ENCODE results near the gene ROBO1. TPM values are rescaled to one million over a fixed set of nuclear protein-coding genes. Genes with fewer than 3 reads are reported as not detected.

The ROBO1 gene
- total RNA-seq, 1 experiment from 2014 or later = 32.2 TPM

GRCh38 chr3:79268422-79268821 is 499.4 kb downstream of the ROBO1 start:
- POLR2A ChIA-PET = no interaction called here
- BruUV-seq (replicated peaks) = no TSS peak

GRCh38 chr3:79264892-79265291 is 502.9 kb downstream of the ROBO1 start:
- Mint-ChIP-seq H3K4me3 (ENCODE audit: unreplicated experiment) (no peak overlapping the region), H3K36me3 (ENCODE audit: insufficient read depth, unreplicated experiment) (no peaks in the 10 kb centered on the region), H3K9me3 (ENCODE audit: unreplicated experiment) (no peaks in the 10 kb centered on the region), H3K4me1 (ENCODE audit: insufficient read depth, unreplicated experiment) (no peaks in the 10 kb centered on the region), H3K27me3 (ENCODE audit: insufficient read depth, unreplicated experiment) (peaks cover 65% of the 10 kb centered on the region), H3K27ac (ENCODE audit: low read depth, unreplicated experiment) (no peak overlapping the region)
- ChIA-PET POLR2A (no interaction called here), CTCF (no interaction called here)
- no TSS peak for BruUV-seq (replicated peaks)
- TF ChIP-seq CTCF (IDR thresholded peaks at IDR 0.05; ENCODE audit: unreplicated experiment) = no peak
- DNase-seq (ENCODE audit: unreplicated experiment) = no peak
- intact Hi-C loops (cut with micrococcal nuclease) = no loop called here

More at GRCh38 chr3:79268422-79268821, 499.4 kb downstream of the ROBO1 start:
- peaks cover 4% of the 10 kb centered on the region for H3K9me3 Mint-ChIP-seq (ENCODE audit: unreplicated experiment)
- peaks cover 64% of the 10 kb centered on the region for H3K27me3 Mint-ChIP-seq (ENCODE audit: insufficient read depth, unreplicated experiment)
- intact Hi-C loops (cut with micrococcal nuclease) = no loop called here
- DNase-seq (ENCODE audit: unreplicated experiment) = no peak
- CTCF ChIA-PET = no interaction called here
- H3K4me1 Mint-ChIP-seq (ENCODE audit: insufficient read depth, unreplicated experiment) = no peaks in the 10 kb centered on the region
- no peaks in the 10 kb centered on the region for H3K36me3 Mint-ChIP-seq (ENCODE audit: insufficient read depth, unreplicated experiment)
- H3K4me3 Mint-ChIP-seq (ENCODE audit: unreplicated experiment) = no peak overlapping the region
- no peak for TF ChIP-seq CTCF (IDR thresholded peaks at IDR 0.05; ENCODE audit: unreplicated experiment)
- H3K27ac Mint-ChIP-seq (ENCODE audit: low read depth, unreplicated experiment) = no peak overlapping the region

- Mint-ChIP-seq H3K4me1 (ENCODE audit: insufficient read depth, unreplicated experiment) (no peaks in the 10 kb centered on the region), H3K27ac (ENCODE audit: low read depth, unreplicated experiment) (no peak overlapping the region), H3K36me3 (ENCODE audit: insufficient read depth, unreplicated experiment) (no peaks in the 10 kb centered on the region), H3K27me3 (ENCODE audit: insufficient read depth, unreplicated experiment) (peaks cover 62% of the 10 kb centered on the region), H3K4me3 (ENCODE audit: unreplicated experiment) (no peak overlapping the region), H3K9me3 (ENCODE audit: unreplicated experiment) (no peaks in the 10 kb centered on the region)
- CTCF ChIA-PET = interaction anchor here (0.5 kb wide), 1 partner anchor 176 kb away, joined by 3 read pairs; no protein-coding TSS in a partner anchor
- POLR2A ChIA-PET = no interaction called here
- no peak for TF ChIP-seq CTCF (IDR thresholded peaks at IDR 0.05; ENCODE audit: unreplicated experiment)
- DNase-seq (ENCODE audit: unreplicated experiment) = no peak
- intact Hi-C loops (cut with micrococcal nuclease) = no loop called here
- BruUV-seq (replicated peaks) = no TSS peak
Observed at GRCh38 chr3:79263423-79263822, 504.4 kb downstream of the ROBO1 start.

GRCh38 chr3:79258479-79258878 is 509.3 kb downstream of the ROBO1 start:
- TF ChIP-seq CTCF (IDR thresholded peaks at IDR 0.05; ENCODE audit: unreplicated experiment) = no peak
- BruUV-seq (replicated peaks) = no TSS peak
- H3K36me3 Mint-ChIP-seq (ENCODE audit: insufficient read depth, unreplicated experiment) = no peaks in the 10 kb centered on the region
- CTCF ChIA-PET = no interaction called here
- DNase-seq (ENCODE audit: unreplicated experiment) = no peak
- H3K4me1 Mint-ChIP-seq (ENCODE audit: insufficient read depth, unreplicated experiment) = no peaks in the 10 kb centered on the region
- intact Hi-C loops (cut with micrococcal nuclease) = no loop called here
- H3K27ac Mint-ChIP-seq (ENCODE audit: low read depth, unreplicated experiment) = no peak overlapping the region
- no peak overlapping the region for H3K4me3 Mint-ChIP-seq (ENCODE audit: unreplicated experiment)
- POLR2A ChIA-PET = no interaction called here
- H3K9me3 Mint-ChIP-seq (ENCODE audit: unreplicated experiment) = no peaks in the 10 kb centered on the region
- H3K27me3 Mint-ChIP-seq (ENCODE audit: insufficient read depth, unreplicated experiment) = peaks cover 80% of the 10 kb centered on the region

Measured in MCF 10A (cell line).